GM21360 (cell line): ENCODE results near the gene KDM1B.
"Not testable (repeated sequence)": the region's sequence is repeated elsewhere in the genome, so short reads cannot be mapped to it uniquely, and the experiment has no call there.

ENCODE experiments used
- ATAC-seq: cut with Tn5 transposase; IDR thresholded peaks from one replicate; pipeline ENCODE4 v1.9.1; 2021; ENCODE audit warnings: mild to moderate bottlenecking, moderate library complexity; ENCODE audit not compliant: unreplicated experiment

The KDM1B gene

DNA sequence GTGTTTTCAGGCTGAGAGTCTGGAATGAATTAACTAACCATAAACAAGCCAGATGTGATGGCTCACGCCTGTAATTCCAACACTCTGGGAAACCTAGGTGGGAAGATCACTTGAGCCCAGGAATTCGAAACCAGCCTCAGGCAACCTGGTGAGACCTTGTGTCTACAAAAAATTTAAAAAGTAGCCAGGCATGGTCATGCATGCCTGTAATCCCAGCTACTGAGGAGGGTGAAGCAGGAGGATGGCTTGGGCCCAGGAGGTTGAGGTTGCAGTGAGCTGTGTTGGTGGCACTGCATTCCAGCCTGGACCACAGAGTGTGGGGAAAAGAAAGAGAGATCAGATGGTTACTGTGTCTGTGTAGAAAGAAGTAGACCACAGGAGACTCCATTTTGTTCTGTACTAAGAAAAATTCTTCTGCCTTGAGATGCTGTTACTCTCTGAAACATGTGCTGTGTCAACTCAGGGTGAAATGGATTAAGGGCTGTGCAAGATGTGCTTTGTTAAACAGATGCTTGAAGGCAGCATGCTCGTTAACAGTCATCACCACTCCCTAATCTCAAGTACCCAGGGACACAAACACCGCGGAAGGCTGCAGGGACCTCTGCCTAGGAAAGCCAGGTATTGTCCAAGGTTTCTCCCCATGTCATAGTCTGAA is 71.4 kb downstream of the KDM1B start:
- ATAC-seq = not testable (repeated sequence)

DNA sequence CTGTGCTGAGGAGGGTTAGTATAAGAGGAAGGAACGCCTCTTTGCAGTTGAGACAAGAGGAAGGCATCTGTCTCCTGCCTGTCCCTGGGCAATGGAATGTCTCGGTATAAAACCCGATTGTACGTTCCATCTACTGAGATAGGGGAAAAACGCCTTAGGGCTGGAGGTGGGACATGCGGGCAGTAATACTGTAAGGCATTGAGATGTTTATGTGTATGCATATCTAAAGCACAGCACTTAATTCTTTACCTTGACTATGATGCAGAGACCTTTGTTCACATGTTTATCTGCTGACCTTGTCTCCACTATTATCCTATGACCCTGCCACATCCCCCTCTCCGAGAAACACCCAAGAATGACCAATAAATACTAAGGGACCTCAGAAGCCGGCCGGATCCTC is 71.9 kb downstream of the KDM1B start:
- ATAC-seq = not testable (repeated sequence)

- ATAC-seq = not testable (repeated sequence)
These were observed 73.4 kb downstream of the KDM1B start for GRCh38 chr6:18228590-18228989.

DNA sequence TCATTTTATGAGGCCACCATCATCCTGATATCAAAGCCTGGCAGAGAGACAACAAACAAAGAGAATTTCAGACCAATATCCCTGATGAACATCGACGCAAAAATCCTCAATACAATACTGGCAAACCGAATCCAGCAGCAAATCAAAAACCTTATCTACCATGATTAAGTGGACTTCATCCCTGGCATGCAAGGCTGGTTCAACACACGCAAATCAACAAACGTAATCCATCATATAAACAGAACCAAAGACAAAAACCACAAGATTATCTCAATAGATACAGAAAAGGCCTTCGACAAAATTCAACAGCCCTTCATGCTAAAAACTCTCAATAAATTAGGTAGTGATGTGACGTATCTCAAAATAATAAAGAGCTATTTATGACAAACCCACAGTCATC is 76.6 kb downstream of the KDM1B start:
- ATAC-seq = not testable (repeated sequence)

- not testable (repeated sequence) for ATAC-seq
These were observed 78.5 kb downstream of the KDM1B start for GRCh38 chr6:18233770-18234169.

- no peak for ATAC-seq
These were observed 79.3 kb downstream of the KDM1B start for GRCh38 chr6:18234564-18234963.

DNA sequence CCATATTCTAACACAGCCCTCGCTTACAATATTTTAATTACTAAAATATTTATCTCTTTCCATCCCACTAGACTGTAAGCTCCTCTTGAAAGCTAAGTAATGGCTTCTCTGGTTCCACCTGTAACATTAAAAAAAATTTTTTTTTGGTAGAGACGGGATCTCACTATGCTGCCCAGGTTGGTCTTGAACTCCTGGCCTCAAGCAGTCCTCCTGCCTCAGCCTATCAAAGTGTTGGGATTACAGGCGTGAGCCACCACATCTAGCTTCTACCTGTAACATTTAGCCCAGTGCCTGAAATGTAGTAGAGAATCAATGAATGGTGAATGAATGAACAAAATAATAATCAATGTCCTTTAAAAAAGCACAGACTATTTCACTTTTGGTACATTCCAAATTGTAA is 80.3 kb downstream of the KDM1B start:
- no peak for ATAC-seq

- no peak for ATAC-seq
These were observed 81.9 kb downstream of the KDM1B start for GRCh38 chr6:18237167-18237566.

DNA sequence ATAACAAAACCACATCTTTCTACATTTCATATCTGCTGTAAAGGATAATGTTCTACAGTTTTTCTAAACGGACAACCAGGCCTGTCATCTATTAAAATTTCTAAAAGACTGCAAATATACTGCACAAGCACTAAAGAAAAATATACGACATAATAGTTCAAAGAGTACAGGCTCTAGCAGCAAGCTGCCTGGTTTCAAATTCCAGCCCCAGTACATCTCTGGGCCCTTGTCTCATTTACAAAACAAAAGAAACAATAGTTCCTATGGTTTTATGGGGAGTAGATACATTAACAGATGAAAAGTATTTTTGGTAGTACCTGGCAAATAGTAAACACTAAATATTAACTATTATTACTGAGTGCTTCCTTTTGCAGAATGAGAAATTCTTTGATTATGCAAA is 85.0 kb downstream of the KDM1B start:
- no peak for ATAC-seq

DNA sequence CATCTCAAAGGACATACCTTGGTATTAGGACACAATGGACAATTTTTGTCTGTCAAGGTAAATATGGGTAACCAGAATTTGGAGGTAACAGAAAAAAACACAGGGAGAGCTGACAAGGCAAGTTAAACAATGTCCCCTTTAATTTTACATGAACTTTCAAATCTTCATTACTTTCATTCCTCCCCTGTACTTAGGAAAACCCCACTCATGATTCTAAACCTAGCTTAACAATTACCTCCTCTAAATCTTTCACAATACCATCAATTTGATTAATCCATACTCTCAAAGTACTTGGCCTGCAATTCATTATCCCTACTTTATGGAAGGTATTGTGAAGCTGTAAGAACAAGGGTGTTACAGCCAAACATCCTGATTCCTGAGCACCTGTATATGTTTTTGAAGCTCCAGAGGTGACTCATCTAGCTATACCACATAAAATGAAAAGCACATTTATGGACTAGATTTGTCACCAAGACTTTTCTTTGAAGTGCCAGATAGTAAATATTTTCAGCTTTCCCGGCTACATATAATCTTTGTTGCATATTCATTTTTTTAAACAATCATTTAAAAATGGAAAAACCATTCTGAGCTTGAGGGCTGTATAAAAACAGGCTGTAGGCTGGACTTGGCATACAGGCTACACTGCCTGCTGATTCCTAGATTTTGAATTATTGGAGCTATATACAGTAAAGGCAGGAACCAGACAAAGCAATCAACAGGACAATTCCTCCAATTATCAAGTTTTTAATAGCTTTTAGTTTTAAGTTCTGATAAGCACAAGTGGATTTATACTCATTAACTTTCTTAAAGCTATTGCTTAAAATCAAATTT is 86.2 kb downstream of the KDM1B start:
- no peak for ATAC-seq

DNA sequence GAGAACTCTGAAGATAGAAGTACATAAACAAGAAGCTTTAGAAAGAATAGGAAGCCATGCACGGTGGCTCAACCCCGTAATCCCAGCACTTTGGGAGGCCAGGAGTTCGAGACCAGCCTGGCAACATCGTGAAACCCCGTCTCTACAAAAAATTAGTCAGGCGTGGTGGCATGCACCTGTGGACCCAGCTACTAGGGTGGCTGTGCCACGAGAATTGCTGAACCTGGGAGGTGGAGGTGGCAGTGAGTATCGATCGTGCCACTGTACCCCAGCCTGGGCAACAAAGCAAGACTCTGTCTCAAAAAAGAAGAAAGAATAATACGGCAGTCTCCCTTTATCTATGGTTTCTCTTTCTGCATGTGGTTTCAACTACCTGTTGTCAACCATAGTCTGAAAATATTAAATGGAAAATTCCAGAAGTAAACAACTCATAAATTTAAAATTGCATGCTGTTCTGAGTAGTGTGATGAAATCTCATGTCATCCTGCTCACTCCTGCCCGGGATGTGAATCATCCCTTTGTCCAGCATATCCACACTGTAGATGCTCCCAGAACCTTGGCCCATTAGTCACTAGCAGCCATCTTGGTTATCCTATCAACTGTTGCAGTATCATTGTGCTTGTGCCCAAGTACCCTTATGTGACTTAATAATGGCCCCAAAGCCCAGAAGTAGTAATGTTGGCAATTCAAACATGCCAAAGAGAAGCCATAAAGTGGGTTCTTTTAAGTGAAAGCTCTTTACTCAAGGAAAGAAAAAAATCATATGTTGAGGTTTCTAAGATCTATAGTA is 87.0 kb downstream of the KDM1B start:
- no peak for ATAC-seq

DNA sequence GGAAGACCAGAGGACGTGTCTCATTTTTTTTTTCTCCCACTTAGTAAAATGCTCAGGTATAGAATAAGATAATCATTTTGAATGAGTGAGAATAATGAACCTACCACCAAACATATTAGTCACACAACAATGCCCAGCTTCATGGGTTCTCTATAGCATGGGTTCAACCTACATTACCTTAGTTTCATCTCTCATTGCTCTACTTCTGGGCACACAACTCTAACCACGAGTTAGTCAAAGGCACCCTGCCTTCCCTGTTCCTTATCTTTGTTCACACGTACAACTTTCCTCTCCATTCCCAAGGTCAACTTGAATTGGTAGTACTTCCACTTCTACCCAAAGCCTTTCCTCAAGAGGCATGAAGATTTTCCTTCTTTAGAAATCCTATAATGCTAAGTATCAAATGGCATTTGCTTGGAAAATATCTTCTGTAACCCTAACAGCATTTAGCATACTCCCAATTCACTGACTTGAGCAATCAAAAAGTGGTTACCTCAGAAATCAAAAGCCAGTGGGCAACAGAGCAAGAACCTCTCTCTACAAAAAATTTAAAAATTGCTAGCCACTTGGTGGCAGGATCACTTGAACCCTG is 88.2 kb downstream of the KDM1B start:
- no peak for ATAC-seq

GRCh38 chr6:18244251-18244650 is 89.0 kb downstream of the KDM1B start:
- no peak for ATAC-seq

DNA sequence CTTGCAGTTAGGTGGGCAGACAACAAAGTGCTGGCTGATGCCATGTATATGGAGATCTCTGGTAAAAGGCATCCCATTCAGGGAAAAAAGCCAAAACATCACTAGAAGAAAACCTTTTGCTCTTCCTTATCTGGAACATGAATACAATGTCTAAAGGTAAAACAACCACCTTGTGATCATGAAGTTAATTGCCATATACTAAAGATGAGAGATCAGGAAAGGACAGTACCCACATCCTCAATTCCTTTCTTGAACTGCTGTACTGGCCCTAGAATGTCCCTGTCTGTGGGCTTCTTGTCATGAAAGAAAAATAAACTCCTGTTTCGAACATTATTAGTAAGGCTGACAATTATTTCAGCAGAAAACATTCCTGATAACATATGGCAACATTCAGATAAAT is 89.9 kb downstream of the KDM1B start:
- ATAC-seq = no peak

- ATAC-seq = no peak
These were observed 90.4 kb downstream of the KDM1B start for GRCh38 chr6:18245642-18246041.

GRCh38 chr6:18246205-18246604 is 91.0 kb downstream of the KDM1B start:
- no peak for ATAC-seq

GRCh38 chr6:18247002-18247401 is 91.8 kb downstream of the KDM1B start:
- no peak for ATAC-seq

- no peak for ATAC-seq
These were observed 93.5 kb downstream of the KDM1B start for GRCh38 chr6:18248698-18249097.

GRCh38 chr6:18249271-18249670 is 94.0 kb downstream of the KDM1B start:
- ATAC-seq = no peak

- ATAC-seq = no peak
These were observed 98.4 kb downstream of the KDM1B start for GRCh38 chr6:18253635-18254034.

- ATAC-seq = no peak
These were observed 99.6 kb downstream of the KDM1B start for GRCh38 chr6:18254793-18255192.
